COLO668 (cell line): ENCODE data around the gene ITPKB.
A peak's percentile ranks its signal among the peaks of the same experiment; 100 is the strongest.
"Not testable (repeated sequence)": the region's sequence is repeated elsewhere in the genome, so short reads cannot be mapped to it uniquely, and the experiment has no call there.

Experiments
- DNase-seq: peaks from one replicate; lab custom pipeline; 2025; ENCODE audit not compliant: unreplicated experiment; lab: John Stamatoyannopoulos, UW

ITPKB gene

DNA sequence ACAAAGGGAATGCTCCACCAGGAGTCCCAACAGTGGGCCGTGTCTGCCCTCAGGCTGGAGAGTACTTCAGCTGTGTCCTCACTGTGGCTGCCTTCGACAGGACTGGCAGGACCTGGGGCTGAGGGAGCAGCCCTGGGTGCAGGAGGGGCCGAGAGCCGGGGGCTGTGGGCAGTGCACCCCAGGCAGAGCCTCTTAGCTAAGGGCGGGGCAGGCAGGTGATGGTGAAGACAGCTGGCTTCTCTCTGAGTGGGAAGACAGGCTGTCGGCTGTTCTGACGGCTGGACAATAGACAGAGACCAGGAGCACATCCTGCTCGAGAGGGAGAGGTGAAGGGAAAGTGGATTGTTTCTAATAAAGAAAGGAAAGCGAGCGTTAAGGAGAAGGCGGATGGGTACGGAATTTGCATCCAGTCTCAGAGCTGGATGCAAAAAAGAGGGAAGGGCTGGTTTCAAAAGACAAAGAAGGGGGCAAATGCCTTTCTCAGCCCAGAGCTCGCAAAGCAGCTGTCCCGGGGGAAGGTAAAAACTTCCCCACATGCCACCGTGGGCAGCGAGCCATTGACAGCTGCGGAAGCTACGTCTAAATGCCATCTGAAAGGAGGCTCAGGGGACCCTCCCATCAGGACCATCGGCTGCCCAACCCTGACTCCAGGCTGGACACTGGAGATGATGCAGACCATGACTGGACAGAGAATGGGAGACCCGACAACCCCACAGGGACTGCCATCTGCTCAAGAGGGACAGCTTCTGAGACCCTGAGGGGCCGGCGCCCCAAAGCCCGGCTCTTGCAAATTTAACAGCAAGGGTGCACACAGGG is 98.6 kb downstream of the ITPKB start:
- DNase-seq: peak; percentile 82

DNA sequence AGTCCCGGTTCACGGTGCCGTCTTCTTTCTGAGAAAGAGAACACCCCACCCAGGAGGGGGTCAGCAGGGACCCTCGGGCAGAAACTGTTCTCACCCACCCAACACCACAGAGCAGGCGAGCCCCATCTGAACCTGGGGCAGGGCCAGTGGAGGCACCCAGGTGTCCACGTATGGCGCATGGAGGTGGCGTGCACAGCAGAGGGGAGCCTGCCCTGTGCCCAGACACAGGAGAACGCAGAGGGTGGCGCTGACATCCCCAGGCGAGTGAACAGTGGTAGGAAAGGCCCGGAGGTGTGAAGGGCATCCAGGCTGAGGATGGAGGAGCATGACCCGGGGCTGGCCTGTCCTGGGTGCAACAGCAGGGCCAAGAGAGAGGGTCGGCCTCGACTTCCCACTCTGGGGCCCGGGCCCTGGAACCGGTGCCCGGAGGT is 99.4 kb downstream of the ITPKB start:
- DNase-seq: no peak

DNA sequence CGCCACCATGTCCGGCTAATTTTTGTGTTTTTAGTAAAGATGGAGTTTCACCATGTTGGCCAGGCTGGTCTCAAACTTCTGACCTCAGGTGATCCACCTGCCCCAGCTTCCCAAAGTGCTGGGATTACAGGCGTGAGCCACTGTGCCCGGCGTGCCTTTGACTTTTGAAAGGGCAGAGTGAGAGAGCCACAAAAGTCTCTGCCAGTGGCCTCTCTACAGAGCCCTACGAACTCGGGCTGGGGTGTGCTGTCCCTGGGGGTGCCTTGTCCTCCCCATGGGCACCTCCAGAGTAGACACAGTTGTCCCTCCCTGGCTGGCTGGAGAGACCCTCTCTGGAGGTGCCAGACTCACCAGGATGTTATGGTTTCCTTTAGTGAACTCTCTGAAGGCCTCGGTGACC is 99.9 kb downstream of the ITPKB start:
- DNase-seq: not testable (repeated sequence)

DNA sequence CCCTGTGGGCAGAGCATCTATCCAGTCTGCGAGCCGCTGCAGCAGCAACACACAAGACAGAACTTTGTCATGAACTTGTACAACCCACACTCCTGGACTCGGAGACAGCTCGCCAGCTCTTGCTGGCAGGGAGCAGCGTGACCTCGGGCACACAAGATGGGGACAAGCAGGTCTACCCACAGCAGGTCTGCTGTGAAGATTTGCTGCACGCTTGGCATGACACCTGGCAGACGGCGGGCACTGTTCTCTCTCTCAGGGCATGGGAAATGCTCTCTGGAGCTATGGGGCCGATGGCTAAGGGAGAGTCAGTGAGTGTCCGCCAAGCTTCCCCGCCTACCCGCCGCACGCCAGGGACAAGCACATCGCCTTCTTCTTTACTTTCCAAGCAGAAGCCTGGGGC is 100.5 kb downstream of the ITPKB start:
- no peak for DNase-seq

DNA sequence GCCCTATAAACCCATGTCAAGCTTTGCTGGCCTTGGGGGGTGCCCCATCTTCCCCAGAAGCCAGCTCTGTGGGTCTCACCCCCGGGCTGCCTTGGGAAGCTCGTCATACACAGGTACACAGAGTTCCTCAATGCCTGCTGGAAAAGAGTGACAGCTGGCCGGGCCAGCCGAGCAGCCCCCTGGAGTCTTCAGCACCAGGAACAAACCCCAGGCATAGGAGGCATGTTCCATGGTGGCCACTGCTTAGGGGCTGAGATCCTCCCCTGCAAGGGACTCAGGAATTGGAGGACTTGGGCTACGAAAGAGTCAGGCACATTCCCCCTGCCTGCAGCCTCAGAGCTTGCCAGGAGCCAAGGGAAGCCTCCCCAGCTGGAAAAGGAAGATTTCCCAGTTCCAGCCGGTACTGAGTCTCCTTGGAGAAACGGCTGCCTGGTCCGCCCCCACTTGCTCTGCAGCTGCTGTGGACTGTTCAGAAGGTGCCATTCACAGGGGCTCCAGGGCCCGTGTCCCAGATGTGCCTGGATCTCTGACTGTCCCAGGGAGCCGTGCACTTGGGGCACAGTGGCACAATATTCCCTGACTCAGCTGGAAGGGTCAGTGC is 101.0 kb downstream of the ITPKB start:
- DNase-seq: no peak

DNA sequence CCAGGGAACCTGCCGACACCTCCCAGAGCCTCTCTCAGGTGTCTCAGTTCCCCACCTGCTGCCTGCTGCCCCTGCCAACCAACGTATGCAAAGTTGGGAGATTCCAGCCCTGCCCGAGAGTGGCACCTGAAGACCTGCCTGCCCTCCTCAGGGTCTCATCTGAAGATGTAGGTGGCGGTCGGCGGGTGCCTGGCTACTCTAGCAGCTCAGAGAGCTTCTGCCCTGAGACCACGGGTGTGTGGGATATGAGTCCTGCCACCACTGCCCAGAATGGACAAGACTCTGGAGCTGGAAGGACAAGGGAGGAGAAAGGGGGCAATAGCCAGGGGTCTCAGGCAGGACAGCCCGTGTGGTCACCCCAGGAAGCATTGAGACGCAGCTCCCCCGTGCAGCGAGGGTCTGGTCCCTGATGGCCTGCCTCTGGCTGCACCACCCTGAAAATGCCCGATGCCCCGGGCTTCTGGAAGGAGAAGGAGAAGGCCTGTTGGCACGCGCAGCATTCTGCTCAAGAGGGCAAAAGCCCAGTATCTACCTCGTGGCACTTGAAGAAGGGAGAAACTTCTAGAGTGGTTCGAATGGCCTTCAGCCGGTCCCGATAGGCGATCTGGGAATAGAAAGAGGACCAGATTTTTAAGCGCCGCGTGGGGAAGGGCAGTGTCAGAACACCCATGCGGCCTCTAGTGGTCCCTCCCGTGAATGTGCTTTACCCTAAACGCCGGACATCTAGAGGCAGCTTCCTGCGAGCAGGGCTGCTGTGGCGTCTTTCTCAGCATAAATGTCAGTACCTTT is 101.7 kb downstream of the ITPKB start:
- DNase-seq: no peak

DNA sequence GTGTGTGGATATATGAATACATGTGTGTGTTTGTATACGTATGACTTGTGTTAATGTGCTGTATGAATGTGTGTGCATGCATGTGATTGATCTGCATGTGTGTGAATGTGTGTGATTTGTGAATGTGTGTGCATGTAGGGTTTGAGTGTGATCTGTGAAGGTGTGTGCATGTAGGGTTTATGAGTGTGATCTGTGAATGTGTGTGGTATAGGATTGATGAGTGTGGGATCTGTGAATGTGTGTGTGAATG is 102.3 kb downstream of the ITPKB start:
- no peak for DNase-seq

DNA sequence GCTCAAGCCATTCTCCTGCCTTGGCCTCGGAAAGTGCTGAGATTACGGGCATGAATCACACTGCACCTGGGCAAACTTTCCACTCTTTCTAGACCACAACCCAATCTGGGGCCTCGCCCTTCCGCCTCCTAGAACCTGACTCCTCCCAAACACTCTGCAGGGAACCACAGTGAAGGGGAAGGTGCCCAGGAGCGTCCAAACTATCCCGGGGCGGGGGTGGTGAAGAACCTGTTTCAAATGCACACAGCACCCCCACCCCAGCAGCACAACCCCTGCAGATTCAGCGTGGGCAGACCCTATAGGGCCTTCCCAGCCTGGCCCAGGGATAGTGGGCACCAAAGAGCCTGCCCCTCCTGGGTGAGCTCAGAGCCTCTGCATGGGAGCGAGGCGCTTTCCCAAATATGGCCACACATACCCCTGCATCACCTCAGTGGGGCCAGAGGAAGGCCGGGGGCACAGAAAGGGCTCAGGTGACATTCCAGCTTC is 103.6 kb downstream of the ITPKB start:
- DNase-seq: no peak

DNA sequence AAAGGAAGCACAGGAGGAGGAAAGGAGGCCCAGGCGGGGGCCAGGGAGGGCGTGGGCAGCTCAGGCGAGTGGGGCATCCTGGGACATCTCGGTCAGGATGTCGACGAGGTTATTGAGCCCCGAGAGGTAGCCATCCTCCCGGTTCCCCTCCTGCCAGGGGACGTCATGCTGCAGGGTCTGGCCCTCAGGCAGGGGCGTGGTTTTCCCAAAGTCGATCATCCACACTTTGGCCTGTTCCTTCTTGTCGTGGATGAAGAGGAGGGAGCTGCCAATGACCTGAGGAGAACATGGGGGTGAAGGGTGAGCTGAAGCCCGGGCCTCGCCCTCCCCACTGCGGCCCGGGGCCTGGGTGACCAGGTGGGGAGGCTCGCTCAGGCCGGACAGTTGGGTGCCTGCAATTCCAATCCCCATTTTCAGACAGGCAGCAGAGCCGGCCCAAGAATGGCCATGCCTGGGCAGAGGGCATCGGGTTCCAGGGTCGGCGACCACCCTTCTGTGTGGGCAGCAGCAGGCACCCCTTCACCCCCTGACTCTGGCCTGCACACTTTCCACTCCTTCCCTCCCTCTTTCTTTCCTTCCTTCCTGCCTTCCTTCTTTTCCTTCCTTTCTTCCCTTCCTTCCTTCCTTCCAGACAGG is 104.4 kb downstream of the ITPKB start:
- no peak for DNase-seq

DNA sequence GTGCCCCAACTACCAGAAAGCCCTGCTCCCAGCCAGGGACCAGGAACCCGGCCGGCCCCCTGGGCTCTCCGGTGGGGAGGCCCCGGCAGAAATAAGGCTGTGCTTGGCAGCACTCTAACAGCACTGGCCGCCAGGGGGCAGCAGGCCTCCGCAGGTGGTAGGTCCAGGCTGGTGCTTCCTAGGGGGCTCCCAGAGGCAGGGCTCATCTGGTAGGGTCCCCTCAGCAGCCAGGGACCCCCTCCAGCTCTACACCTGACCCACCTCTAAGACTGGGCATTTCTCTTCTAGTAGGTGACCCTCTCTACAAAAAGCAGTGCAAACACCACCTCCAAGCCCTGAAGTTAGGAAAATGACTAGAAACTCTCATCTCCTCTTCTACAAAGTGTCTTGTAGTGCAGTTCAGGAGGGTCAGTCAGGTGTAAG is 104.9 kb downstream of the ITPKB start:
- peak; percentile 83 for DNase-seq

DNA sequence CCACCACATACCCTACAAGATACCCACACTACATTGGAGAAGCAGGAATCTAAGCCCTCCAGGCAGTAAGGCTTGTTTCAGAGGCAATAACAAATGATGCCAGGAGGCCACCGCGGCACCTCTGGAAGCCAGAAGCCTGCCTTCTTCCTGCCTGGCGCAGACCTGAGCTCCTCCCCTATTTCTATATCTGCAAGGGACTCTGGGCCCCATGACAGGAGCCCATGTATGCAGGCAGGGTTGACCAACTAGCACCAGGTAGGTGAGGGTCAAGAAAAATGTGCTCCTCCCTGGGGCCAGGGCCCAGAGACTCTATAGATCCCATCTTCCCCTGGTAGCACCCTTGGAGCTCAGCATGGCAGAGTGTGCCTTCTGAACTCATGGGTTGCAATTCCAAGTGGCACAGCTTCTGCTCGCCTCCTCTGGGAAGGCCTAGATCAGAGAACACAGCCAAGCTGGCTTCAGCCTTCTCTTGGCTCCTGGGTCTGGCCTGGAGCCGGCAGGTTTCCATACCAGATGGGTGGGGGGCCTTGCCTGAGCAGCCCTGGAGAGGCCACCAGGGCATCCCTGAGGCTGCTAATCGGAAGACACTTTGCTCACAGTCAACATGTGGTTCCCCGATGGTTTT is 105.4 kb downstream of the ITPKB start:
- no peak for DNase-seq

DNA sequence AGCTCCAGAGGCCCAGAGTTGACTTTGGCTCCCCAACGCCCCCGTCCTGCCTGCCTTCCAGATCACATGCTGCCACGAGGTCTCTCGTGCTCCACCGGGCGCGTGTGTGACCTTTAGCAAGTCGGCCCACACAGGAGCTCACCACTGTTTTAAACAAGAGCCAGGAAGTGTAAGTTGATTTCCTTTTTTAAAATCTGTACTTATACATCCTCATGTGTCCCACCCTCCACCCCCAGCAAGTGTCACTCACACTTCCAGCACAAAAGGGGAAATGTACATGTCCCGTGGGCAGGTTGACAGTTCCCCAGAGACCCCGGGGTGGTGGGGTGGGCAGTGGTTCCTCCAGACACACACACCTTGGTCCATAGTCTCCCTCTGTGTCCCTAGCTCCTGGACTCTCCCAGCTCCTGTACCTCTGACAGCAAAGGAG is 106.1 kb downstream of the ITPKB start:
- no peak for DNase-seq

DNA sequence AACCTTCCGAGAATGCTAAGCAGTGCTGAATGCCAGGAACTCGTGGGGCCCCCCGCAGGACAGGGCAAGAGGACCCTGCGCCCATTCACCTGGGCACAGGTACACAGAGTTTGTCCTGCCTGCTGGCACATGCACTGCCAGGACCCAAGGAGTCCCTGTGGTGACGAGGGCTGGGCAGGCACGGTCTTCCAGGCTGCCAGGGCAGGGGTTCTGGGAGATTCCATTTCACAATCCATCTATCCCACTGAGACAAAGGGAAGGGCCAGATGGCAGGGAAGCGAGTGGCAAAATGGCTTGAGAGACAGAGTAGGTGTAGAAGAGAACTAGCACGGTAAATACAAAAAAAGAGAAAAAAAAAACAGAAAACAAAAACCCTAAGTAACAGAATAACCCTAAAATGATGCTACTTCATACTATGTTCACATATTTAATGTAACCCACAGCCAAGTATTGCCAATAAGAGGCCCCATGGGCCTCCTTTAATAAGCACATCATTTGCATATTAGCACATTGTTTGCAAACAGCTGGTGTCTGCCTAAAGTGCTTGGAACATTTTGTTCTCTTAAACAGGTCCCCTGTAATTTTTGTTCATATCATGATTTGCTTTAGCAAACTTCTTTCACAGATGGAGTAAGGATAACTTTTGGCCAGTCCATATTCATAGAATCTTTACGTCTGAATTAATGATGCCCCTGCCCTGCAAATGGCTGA is 106.8 kb downstream of the ITPKB start:
- no peak for DNase-seq

DNA sequence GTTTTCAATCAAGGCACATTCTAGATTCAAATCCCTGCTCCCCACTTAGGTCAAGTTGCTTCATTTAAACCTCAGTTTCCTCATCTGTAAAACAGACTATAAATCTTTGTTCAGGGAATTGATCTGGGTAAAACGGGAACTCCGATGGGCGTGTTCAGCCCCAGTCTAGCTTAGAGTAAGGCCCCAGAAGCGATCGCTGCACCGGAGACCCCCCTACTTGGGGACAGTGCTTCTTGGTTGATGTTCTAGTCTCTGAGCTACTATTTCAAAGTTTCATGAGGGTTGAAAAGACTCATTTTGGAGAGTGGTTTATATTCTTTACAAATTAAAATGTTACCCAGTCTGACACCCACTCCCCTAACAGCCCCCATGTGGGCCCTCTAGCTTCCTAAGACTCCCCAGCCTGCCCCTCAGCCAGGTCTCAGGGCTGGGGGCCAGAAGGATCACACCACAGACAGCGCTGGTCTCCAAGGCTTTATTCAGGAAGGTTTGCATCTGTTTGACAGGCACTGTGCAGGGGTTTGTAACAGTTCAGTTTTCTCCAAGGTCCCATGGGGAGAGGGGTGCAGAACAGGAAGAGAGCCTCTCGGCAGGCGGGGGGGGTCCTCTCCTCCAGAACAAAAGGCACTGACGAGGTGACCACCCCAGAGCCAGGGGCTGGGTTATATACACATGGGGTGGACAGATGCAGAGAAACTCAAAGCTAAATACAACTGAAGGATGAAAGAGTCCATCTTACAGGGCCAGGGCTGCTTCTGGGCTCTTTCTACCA is 107.7 kb downstream of the ITPKB start:
- no peak for DNase-seq

DNA sequence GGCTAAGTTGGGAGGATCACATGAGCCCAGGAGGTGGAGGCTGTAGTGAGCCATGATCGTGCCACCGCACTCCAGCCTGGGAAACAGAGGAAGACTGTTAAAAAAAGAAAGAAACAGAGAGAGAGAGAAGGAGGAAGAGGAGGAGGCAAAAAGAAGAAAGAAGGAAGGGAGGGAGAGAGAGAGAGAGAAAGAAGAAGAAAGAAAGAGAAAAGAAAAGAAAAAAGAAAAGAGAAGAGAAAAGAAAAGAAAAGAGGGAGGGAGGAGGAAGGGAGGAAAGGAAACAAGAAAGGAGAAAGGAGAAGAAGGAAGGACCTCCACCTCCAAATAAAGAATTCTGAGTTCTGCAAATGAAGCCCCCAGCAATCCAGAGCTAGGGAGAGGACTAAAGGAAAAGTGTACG is 108.5 kb downstream of the ITPKB start:
- DNase-seq: no peak

DNA sequence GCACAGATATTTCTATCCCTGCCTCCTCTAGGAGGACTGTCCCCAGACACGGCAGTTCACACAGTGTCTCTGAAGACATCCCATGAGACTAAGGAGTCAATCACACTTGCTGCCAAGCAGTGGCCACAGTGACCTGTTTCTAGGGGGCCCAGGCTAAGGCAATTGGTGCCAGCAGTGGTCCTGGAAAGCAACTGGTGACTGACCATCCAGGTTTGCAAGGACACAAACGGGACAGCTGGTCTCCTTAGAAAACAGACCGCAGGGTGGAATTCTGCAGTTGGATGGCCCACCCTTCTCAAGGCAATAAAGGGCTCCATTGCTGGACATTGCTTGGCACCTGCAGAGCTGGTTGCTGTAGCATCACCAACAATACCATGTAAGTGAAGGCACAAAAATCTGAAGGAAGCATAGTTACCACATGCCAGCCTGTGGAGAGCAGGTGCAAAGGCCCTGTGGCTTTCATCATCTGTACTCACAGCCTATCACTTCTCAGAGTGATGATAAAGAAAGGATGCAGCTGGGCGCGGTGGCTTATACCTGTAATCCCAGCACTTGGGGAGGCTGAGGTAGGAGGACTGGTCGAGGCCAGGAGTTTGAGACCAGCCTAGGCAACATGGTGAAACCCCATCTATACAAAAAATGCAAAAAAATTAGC is 109.1 kb downstream of the ITPKB start:
- DNase-seq: no peak

DNA sequence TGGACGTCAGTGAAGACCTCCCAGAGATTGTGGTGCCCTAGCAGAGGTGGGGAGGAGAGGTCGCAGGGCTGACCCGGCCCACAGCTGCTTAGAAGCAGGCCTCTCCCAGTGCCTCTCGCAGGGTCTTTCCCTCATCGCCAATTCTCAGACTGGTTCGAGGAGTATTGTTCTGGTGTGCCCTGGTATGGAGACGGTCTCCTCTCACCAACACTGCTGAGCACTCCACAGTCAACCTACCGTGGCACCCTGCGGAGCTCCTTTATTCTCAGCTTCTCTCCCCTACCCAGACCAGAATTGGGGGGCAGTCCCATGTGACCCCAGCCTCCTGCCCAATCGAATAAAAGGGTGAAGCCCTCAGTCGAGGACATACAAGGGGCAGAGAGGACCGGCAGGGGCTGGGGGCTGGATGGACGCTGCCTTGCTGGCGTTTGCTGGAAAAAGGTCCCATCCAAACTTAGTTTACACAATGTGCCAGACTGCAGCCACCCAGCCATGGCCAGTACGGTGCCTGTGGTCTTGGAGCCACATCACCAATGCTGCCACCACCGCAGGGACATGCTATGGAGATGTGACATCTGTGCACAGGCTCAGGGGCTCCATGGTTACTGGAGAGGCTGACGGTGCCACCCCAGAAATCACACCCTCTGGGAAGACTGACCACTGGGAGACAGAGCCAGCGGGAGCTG is 109.7 kb downstream of the ITPKB start:
- DNase-seq: no peak

DNA sequence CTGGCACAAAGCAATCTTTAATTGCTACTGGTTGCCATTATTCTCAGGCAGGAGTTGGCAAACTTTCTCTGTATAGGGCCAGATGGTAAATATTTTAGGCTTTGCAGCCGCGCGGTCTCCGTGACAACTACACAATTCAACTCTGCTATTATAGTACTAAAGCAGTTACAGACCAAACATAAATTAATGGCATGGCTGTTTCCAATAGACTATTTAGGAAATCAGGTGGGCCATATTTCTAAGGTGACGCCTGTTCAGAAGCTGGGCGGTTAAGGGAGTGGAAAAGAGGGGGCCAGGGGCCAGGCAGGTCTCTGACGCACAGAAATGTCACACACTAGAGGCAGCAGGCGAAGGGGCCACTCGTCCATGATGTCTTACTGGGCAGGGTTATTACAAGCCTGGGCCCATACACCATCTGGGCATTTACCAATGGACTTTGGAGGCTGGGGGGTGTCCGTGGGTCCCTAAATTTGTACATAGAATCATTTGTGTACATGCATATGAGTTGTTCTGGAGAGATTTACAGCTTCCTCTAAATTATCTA is 110.4 kb downstream of the ITPKB start:
- peak; percentile 26 for DNase-seq
